Muscle layer of colon (tissue), 2 donors: ENCODE measurements around the gene ENC1.

ENCODE experiments used
- H3K27ac ChIP-seq: one replicate; pipeline ENCODE4 v1.7.0; 2013; ENCODE audit warnings: low read depth, mild to moderate bottlenecking, low read length, moderate library complexity
- H3K27me3 ChIP-seq, 2 donors: one replicate each; pipeline ENCODE4 v1.7.0; 2013; ENCODE audit warnings: low read length in 2 of 2, mild to moderate bottlenecking in 2 of 2; ENCODE audit not compliant: insufficient read depth in 2 of 2, control insufficient read depth in 1 of 2
- H3K36me3 ChIP-seq: one replicate; pipeline ENCODE4 v1.7.0; 2013; ENCODE audit warnings: mild to moderate bottlenecking, low read length; ENCODE audit not compliant: insufficient read depth
- H3K4me1 ChIP-seq: one replicate; pipeline ENCODE4 v1.7.0; 2013; ENCODE audit warnings: mild to moderate bottlenecking, low read length; ENCODE audit not compliant: insufficient read depth
- H3K4me3 ChIP-seq, 2 donors: one replicate each; pipeline ENCODE4 v1.7.0; 2013; ENCODE audit warnings: low read length in 2 of 2, low read depth in 1 of 2, mild to moderate bottlenecking in 1 of 2, moderate library complexity in 1 of 2
- H3K9ac ChIP-seq: one replicate; pipeline ENCODE4 v1.7.0; 2013; ENCODE audit warnings: low read length
- H3K9me3 ChIP-seq: one replicate; pipeline ENCODE4 v1.7.0; 2013; ENCODE audit warnings: mild to moderate bottlenecking, low read length
- donor health status: abdominal sarcoma.
- donor health status: Adenocarcinoma of cecum.

The ENC1 gene

DNA sequence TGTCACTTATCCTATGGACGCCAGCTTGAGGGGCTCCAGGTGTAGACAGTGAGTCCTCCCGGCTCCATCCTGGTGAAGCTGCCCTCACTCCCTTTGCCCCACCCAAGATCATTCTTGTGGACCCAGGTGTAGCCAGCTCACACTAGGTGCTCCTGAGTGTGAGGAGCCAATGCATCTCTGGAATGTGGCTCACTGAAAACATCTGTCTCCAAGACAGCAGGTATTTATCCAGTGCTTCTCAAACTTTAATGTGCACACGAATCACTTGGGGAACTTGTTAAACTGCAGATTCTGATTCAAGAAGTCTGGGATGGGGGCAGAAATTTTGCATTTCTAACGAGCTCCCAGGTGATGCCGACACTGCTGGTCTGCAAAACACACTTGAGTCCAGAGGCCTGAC, 13.5 kb upstream of the ENC1 start:
- Histone ChIP-seq H3K27me3 (no peaks in the 10 kb centered on the region), H3K4me3 (no peak overlapping the region), H3K9me3 (no peaks in the 10 kb centered on the region), H3K36me3 (no peaks in the 10 kb centered on the region), H3K9ac (no peak overlapping the region), H3K27ac (no peak overlapping the region), H3K4me1 (no peaks in the 10 kb centered on the region)

DNA sequence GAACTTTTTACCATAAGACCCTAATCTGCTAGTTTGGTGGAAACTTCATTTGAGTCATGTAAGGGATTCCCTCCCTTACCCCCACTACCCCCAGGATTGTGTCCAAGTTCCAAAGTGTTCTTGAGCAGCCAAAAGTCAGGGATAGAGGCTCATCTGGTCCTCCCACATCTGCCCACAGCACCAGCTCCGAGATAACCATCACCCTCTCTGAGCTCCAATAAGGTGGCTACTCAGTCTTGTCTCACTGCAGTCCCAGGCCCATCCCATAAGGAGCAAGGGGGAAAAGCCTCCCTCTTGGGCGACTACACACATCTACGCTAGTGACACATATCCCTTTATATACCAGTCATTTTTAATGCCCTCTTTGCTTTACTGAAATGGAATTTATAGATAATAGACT, 12.0 kb upstream of the ENC1 start:
- Histone ChIP-seq H3K4me3 (no peak overlapping the region), H3K4me1 (no peaks in the 10 kb centered on the region), H3K9ac (no peak overlapping the region), H3K27ac (no peak overlapping the region), H3K36me3 (no peaks in the 10 kb centered on the region), H3K27me3 (no peaks in the 10 kb centered on the region), H3K9me3 (no peaks in the 10 kb centered on the region)

DNA sequence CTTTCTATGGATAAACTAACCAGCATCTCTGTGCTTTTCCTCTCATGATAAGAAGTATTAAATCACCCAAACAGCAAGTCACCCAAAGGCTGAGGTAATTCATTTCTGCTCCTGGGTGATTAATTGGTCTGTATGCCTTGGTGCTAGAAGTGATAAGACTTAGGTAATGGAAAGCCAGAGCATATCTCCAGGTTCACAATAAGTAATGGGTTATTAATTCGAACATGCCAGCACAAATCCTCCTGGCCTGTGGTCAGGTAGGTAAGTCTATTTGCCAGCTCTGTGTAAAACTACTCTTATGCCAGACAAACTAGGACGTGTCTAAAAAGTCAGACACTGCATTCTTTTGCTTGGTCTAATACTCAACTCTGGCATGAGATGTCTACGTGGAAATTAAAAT, 11.2 kb upstream of the ENC1 start:
- no peaks in the 10 kb centered on the region for H3K4me1 ChIP-seq
- no peak overlapping the region for H3K9ac ChIP-seq
- H3K27me3 ChIP-seq, result no peaks in the 10 kb centered on the region
- no peaks in the 10 kb centered on the region for H3K9me3 ChIP-seq
- no peak overlapping the region for H3K27ac ChIP-seq
- H3K36me3 ChIP-seq, result no peaks in the 10 kb centered on the region
- no peak overlapping the region for H3K4me3 ChIP-seq

DNA sequence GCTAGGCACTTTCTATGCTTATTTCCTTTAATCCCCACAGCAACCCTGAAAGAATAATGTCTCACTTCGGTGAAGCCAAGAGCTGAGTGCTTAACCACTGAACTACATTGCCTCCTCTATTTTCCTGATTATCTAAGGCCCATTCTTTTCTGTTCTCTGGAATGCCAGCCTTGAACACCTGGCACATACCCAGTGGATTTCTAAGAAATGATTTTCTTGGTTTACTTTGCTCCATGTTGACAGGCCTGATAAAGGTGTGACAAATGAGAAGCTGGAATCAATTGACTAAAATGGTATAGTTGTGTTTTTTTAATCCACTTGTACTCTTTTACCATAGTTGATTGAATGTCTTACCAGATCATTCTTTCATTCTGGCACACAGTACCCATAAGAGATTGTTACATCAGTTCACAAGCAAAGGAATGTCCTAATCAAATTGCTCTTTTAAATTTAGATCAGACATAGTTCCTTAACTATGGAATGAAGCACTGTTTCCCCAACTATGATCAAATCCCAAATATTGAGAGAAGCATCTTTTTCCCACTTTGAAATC, 9.0 kb upstream of the ENC1 start:
- no peaks in the 10 kb centered on the region for H3K9me3 ChIP-seq
- no peaks in the 10 kb centered on the region for H3K27me3 ChIP-seq
- H3K9ac ChIP-seq, result no peak overlapping the region
- H3K4me3 ChIP-seq, result no peak overlapping the region
- no peaks in the 10 kb centered on the region for H3K4me1 ChIP-seq
- H3K27ac ChIP-seq, result no peak overlapping the region
- no peaks in the 10 kb centered on the region for H3K36me3 ChIP-seq

DNA sequence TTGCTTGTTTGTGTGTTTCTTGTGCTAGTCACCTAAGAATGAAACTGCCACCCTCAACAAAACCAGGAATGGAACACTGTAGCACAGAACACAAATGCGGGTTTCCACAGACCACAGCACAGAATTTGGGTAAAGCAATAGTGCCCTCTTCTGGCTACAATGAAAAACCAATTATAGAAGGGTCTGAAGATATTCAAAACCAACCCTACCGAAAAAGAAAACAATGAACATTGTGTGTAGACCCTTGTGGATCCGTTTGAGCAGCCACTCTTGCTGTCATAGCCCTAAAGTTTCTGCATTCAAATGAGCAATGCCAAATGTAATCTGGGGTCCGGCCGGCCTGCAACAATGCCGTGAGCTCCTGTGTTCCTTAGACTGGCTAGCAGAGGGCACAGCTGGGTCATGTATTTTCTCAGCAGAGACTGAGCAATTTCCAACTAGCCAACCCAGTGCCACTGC, 8.3 kb upstream of the ENC1 start:
- Histone ChIP-seq H3K9me3 (no peaks in the 10 kb centered on the region), H3K9ac (no peak overlapping the region), H3K27me3 (no peaks in the 10 kb centered on the region), H3K36me3 (no peaks in the 10 kb centered on the region), H3K27ac (no peak overlapping the region), H3K4me3 (no peak overlapping the region), H3K4me1 (no peaks in the 10 kb centered on the region)

DNA sequence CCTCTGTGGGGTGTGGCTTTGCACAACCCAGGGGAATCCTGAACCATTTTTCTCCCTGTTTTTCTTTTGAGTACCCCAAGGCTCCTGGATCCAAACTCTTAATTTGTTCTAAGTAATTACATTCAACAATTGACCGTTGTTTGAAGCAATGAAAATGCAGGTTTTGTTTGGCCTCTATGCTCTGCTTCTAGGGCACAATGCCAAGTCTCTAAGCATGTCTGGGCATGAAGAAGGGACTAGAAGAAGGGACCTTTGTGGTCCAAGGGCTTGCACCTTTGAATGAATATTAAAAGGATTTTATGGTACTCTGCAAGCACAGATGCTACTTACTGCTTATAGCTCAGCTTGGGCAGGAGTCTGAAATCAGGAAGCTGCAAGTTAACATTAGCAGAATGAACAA, 6.6 kb upstream of the ENC1 start:
- Histone ChIP-seq H3K4me3 (no peak overlapping the region), H3K36me3 (no peaks in the 10 kb centered on the region)

DNA sequence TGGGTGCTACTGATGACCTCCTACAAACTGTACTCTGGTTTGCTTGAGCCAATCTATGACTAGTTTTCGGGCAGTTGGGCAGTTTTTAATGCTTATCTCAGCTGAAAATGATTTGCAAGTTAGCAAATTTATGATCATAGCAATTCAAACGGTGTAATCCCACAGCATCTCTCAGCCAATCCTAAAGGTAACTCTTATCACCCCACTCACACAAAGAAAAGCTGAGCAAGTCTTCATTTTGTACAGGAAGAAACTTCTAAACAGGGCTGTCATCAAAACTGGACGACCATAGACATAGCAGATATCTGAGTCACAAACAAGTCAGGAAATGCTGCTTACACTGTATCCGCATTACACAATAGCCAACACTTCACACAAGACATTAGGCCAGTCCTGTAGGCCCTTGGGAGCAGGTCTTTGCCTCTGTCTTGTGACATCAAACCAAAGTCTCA, 2.6 kb upstream of the ENC1 start:
- Histone ChIP-seq H3K9me3 (no peaks in the 10 kb centered on the region), H3K9ac (no peak overlapping the region), H3K4me3 (no peak overlapping the region), H3K27ac (no peak overlapping the region), H3K36me3 (no peaks in the 10 kb centered on the region), H3K27me3 (no peaks in the 10 kb centered on the region), H3K4me1 (peaks cover 18% of the 10 kb centered on the region)

More for the DNA sequence above, 6.6 kb upstream of the ENC1 start:
- Histone ChIP-seq H3K27me3 (no peaks in the 10 kb centered on the region), H3K27ac (no peak overlapping the region), H3K9me3 (no peaks in the 10 kb centered on the region), H3K9ac (no peak overlapping the region), H3K4me1 (peaks cover 6% of the 10 kb centered on the region)

DNA sequence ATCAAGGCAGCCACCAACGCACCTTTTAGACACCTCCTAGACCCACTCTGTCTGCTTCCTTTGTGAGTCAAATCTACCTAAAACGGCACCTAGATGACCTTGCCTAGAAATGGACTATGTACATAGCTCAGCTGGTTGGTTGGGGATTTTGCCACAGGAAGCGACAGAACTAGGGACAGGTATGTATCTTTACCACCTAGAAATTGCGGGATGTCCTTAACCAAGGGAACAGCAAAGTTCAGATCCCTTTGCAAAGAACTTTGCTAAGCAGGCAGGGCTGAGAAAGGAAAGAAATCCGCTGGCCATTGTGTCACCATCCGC, 2.0 kb upstream of the ENC1 start:
- Histone ChIP-seq H3K27ac (no peak overlapping the region), H3K27me3 (no peaks in the 10 kb centered on the region), H3K9ac (no peak overlapping the region), H3K9me3 (no peaks in the 10 kb centered on the region), H3K36me3 (no peaks in the 10 kb centered on the region), H3K4me3 (no peak overlapping the region), H3K4me1 (peaks cover 18% of the 10 kb centered on the region)

DNA sequence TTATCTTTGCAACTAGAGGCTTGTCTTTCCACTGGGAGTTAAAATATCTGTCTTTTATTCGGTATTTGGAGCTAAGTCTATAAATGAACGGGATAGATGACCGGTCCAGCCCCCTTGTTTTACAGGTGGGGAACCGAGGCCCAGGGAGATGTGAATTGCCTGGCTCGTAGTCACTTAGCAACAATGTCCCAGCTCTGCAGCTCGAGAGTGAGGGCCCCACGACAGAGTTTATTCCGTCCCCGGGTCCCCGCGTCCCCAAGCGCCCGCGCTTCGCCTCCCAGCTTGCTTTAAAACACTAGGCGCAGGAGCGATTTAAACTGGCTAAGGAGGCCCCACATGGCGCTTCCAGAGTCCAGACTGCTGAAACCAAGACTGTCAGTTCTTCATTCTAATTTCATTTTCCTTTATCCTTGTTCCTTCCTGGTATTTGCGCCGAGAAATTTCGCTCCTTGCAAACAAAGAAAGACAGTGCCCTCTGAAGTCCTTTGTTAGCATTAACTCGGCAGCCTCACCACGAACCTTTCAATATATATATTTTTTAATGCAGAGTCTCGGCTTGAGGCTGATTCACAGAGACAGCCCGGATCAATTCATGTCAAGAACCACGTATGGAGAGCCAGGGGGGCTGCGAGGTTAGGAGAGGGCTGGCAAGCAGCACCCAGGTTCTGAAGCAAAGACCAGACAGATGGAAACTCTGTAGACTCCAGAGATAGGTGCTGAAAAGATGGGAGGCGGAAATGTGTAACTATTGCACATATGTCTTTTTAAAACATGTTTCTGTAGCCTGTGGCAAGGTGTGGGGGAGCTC, 1.4 kb upstream of the ENC1 start:
- H3K27ac ChIP-seq, result peak overlapping the region; percentile 53
- H3K27me3 ChIP-seq, result no peaks in the 10 kb centered on the region
- no peaks in the 10 kb centered on the region for H3K36me3 ChIP-seq
- H3K9ac ChIP-seq, result no peak overlapping the region
- H3K4me3 ChIP-seq, result peak overlapping the region in 1 of 2 donors; percentile 62
- no peaks in the 10 kb centered on the region for H3K9me3 ChIP-seq
- peaks cover 18% of the 10 kb centered on the region for H3K4me1 ChIP-seq

DNA sequence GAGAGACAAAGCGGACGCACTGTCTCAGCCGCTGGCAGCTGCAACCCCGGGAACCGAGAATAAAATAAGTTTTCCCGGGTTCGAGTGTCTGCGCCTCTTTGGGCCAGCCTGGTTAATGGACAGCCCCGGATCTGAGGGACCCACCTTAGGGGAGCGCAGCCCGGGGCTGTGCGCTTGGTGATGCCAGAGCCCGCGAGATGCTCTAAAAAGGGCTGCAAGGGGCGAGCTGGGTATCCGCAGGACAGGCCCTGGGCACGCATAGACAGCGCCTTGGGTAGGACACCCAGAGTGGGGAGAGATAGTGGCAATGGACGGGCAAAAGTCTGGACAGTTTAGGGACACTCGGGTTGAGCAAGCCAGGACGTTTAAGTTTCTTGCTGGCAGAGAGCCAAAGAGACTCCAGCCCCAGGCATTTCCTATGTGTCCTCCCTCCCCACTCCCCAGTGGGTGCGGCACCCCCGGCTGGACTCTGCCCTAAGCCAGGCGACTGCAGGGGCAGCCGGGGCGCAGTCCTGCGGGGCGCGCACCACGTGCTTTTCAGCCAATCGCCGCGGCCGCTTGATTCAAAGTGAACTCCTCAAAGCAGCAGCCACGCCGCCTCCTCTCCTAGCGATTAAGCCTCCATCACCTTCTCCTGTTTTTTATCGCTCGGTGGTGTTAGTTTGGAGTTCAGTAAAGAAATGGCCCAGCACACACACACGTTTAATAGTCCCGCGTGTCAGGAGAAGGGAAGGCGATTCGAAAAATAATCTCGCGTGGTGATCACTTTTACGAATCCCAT, 616 bp upstream of the ENC1 start:
- Histone ChIP-seq H3K4me1 (peaks cover 18% of the 10 kb centered on the region), H3K4me3 (peak overlapping the region; percentile 62 to 79), H3K9me3 (no peaks in the 10 kb centered on the region), H3K27ac (peak overlapping the region; percentile 53), H3K9ac (no peak overlapping the region), H3K27me3 (no peaks in the 10 kb centered on the region), H3K36me3 (no peaks in the 10 kb centered on the region)

DNA sequence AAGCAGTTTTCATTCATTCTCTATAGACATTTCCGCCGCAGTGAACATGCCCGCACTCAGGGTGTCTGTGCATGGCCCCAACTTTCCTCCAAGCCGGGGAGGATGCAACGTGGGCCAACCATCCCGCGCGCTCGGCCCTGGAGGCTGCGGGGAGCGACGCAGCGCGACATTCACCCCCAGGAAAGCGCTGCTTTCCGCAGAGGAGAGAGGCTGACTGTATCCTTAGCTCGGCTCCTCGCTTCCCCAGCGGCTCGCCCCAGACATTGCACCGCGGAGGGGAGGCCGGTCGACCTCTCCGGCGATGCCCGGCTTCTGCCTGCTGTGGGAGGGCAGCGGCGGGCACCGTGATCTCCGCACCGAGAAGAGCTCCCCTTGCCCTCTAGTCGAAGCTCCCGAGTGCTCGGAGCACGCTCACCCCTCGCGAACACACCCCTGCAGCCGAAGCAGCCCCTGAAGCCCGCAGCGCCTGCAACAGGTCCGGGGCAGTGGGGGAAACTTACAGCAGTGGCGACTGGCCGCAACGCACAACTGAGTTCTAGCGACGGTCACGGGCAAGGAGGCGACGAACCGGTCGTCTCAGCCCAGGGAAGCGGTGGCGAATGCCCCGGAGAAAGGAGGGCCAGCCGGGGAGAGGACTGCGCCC, 600 bp downstream of the ENC1 start:
- H3K27ac ChIP-seq, result peak overlapping the region; percentile 56
- H3K4me3 ChIP-seq, result peak overlapping the region; percentile 62 to 79
- peak overlapping the region; percentile 44 for H3K9ac ChIP-seq
- H3K36me3 ChIP-seq, result no peaks in the 10 kb centered on the region
- no peaks in the 10 kb centered on the region for H3K27me3 ChIP-seq
- no peaks in the 10 kb centered on the region for H3K9me3 ChIP-seq
- H3K4me1 ChIP-seq, result peaks cover 18% of the 10 kb centered on the region
